Stimulated activated CD4-positive, alpha-beta T cell treated with anti-CD3 and anti-CD28 coated beads, TNF-alpha, amount 100 ng/mL, for 4 hours (primary cell): ENCODE measurements around the gene PPP2R5B.

ENCODE experiments used
- DNase-seq, 3 experiments: peaks; one replicate each; pipeline ENCODE4 v3.0.0-alpha.2; 2020; ENCODE audit warnings: low read depth in 3 of 3

PPP2R5B gene

GRCh38 chr11:64923944-64924909, at the start of gene PPP2R5B:
Gene PPP2R5B (plus strand): TSS chr11:64924689. CDS start chr11:64925735, 1,046 bp downstream.
- DNase-seq, result peak; percentile 81 to 86 (median 82)

GRCh38 chr11:64875369-64876228, 48.9 kb upstream of the PPP2R5B start:
- DNase-seq, result no peak

- no peak for DNase-seq
These were observed 48.2 kb upstream of the PPP2R5B start for GRCh38 chr11:64876229-64876750.

- no peak for DNase-seq
These were observed 47.6 kb upstream of the PPP2R5B start for GRCh38 chr11:64876835-64877341.

- DNase-seq, result no peak
These were observed 46.9 kb upstream of the PPP2R5B start for GRCh38 chr11:64877390-64878222.

GRCh38 chr11:64878223-64878493, 46.3 kb upstream of the PPP2R5B start:
- DNase-seq, result no peak

GRCh38 chr11:64878494-64879243, 45.8 kb upstream of the PPP2R5B start, which contains the start of gene EHD1:
Gene EHD1 (minus strand): TSS chr11:64878621. CDS start chr11:64878464, 157 bp downstream.
- peak; percentile 97 to 100 (median 100) for DNase-seq

GRCh38 chr11:64879244-64879900, 45.1 kb upstream of the PPP2R5B start:
- no peak for DNase-seq

GRCh38 chr11:64880240-64881001, 44.1 kb upstream of the PPP2R5B start:
- DNase-seq, result no peak

- DNase-seq, result no peak
These were observed 43.0 kb upstream of the PPP2R5B start for GRCh38 chr11:64881476-64881875.

- DNase-seq, result no peak
These were observed 42.2 kb upstream of the PPP2R5B start for GRCh38 chr11:64882243-64882642.

- DNase-seq, result no peak
These were observed 40.9 kb upstream of the PPP2R5B start for GRCh38 chr11:64883575-64883974.

- DNase-seq, result no peak
These were observed 40.5 kb upstream of the PPP2R5B start for GRCh38 chr11:64884019-64884418.

GRCh38 chr11:64885367-64886286, 38.9 kb upstream of the PPP2R5B start:
- DNase-seq, result no peak

- DNase-seq, result no peak
These were observed 37.2 kb upstream of the PPP2R5B start for GRCh38 chr11:64887234-64887756.

- peak; percentile 68 to 85 (median 76) for DNase-seq
These were observed 36.6 kb upstream of the PPP2R5B start for GRCh38 chr11:64887757-64888405.

- no peak for DNase-seq
These were observed 36.1 kb upstream of the PPP2R5B start for GRCh38 chr11:64888406-64888728.
